ENCODE results near the gene KCNK15.

GRCh38 chr20:44703956-44704488 lies 41.6 kb upstream of the KCNK15 start:
- TF ChIP-seq CTCF (optimal IDR thresholded peaks at IDR 0.05 in 1 of 3, IDR thresholded peaks at IDR 0.05 in 1 of 3, conservative IDR thresholded peaks at IDR 0.05 in 1 of 3; ENCODE audit: extremely low read depth in 1 of 3, insufficient read depth in 2 of 3, low read length in 3 of 3) = no peak
- no peak for TF ChIP-seq EZH2 (IDR thresholded peaks at IDR 0.05; ENCODE audit: low read length)

Data from keratinocyte (primary cell).